ENCODE data around the gene IFTAP.

Gene IFTAP

DNA sequence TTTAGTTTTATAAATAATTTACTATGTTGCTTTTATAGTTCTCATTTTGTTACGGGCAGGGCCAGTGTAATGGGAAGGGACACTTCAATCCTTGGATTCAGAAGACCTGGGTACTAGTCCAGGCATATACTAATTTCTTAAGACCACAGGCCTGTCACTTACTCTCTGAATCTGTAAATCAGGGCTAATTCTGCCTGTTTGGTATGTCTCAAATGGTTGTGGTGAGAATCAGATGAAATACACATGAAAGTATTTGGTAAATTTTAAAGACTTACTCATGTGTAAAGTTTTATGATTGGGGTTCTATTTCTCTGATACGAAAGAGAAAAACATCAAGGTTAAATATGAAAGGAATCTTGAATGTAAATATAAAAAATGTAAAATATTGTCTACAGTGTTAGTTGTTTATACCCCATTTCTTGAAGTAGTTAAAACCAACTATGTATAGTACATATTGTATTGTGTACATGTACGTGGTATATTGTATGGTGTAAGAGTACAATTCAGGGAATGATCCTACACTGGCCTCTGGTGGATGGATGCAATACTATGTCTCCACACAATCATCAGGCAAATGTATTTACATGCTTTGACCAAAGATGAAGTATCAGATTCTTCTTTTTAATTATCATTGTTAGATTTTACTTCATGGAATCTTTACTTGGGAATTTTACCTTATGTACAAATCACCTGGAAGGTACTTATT is 28.3 kb downstream of the IFTAP start:
- H3K27ac ChIP-seq (ENCODE audit: low read length) = peak overlapping the region; percentile 96
- H2AFZ ChIP-seq (ENCODE audit: low read depth, low read length) = peak overlapping the region; percentile 20; the same call in 1 of the 2 replicates
- TF ChIP-seq CTCF (IDR thresholded peaks at IDR 0.05; ENCODE audit: borderline replicate concordance, extremely low read depth, low read length, poor library complexity, severe bottlenecking) (peak; percentile 96), EZH2 (IDR thresholded peaks at IDR 0.05; ENCODE audit: borderline replicate concordance, low read depth, low read length, severe bottlenecking) (no peak)
- no peaks in the 10 kb centered on the region for H3K36me3 ChIP-seq (ENCODE audit: insufficient read depth, low read length)
- no peaks in the 10 kb centered on the region for H3K27me3 ChIP-seq (ENCODE audit: insufficient read depth, low read length, poor library complexity)
- peak; percentile 78 for DNase-seq
- H3K4me2 ChIP-seq (ENCODE audit: insufficient read depth, low read length) = peak overlapping the region; percentile 62
- no peaks in the 10 kb centered on the region for H4K20me1 ChIP-seq (ENCODE audit: insufficient read depth, low read length)
- peak; percentile 78 for ATAC-seq (ENCODE audit: insufficient read depth, low read depth)
- H3K9me3 ChIP-seq (ENCODE audit: insufficient read depth, low read length, severe bottlenecking) = no peaks in the 10 kb centered on the region
- peak overlapping the region; percentile 59 for H3K9ac ChIP-seq (ENCODE audit: low read depth, low read length)
- 0 out of 4 replicates have a peak overlapping the region, but pooled peaks of 1 of the 2 experiments have one; percentile 21 for H3K4me3 ChIP-seq (ENCODE audit: low read depth in 1 of 2, low read length in 2 of 2)
- peaks cover 96% of the 10 kb centered on the region for H3K4me1 ChIP-seq (ENCODE audit: insufficient read depth, low read length)
- H3K79me2 ChIP-seq (ENCODE audit: insufficient read depth, low read length) = peaks cover 67% of the 10 kb centered on the region

DNA sequence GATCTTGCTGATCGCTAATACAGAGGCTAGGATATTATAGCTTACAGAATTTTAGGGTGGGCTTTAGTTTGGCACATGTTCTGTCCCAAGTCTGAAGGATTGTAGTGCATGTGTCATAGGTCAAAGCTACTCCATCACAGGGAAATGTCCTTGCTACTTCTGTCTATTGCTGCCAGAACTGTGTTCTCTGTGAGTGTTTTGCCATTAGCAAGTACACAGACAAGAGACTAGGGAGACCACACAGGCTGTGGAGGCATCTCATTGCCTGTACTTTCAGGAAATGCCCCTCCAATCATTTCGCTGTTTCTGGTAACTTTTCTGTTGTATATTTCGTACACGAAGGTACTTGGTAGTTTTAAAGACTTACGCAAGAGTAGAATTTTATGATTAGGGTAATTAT is 29.2 kb downstream of the IFTAP start:
- ATAC-seq (ENCODE audit: insufficient read depth, low read depth) = peak; percentile 31
- peak; percentile 50 for DNase-seq
- Histone ChIP-seq H3K4me3 (ENCODE audit: low read depth in 1 of 2, low read length in 2 of 2) (0 out of 4 replicates have a peak overlapping the region, but pooled peaks of 1 of the 2 experiments have one; percentile 16), H3K27ac (ENCODE audit: low read length) (peak overlapping the region; percentile 96), H3K27me3 (ENCODE audit: insufficient read depth, low read length, poor library complexity) (no peaks in the 10 kb centered on the region), H3K9me3 (ENCODE audit: insufficient read depth, low read length, severe bottlenecking) (no peaks in the 10 kb centered on the region), H3K4me2 (ENCODE audit: insufficient read depth, low read length) (peak overlapping the region; percentile 62), H3K36me3 (ENCODE audit: insufficient read depth, low read length) (no peaks in the 10 kb centered on the region), H4K20me1 (ENCODE audit: insufficient read depth, low read length) (no peaks in the 10 kb centered on the region), H3K79me2 (ENCODE audit: insufficient read depth, low read length) (peaks cover 58% of the 10 kb centered on the region), H3K4me1 (ENCODE audit: insufficient read depth, low read length) (peaks cover 96% of the 10 kb centered on the region), H2AFZ (ENCODE audit: low read depth, low read length) (peak overlapping the region; percentile 49), H3K9ac (ENCODE audit: low read depth, low read length) (peak overlapping the region; percentile 59)
- TF ChIP-seq EZH2 (IDR thresholded peaks at IDR 0.05; ENCODE audit: borderline replicate concordance, low read depth, low read length, severe bottlenecking) (no peak), CTCF (IDR thresholded peaks at IDR 0.05; ENCODE audit: borderline replicate concordance, extremely low read depth, low read length, poor library complexity, severe bottlenecking) (no peak)

- Histone ChIP-seq H3K4me3 (ENCODE audit: low read depth in 1 of 2, low read length in 2 of 2) (no peak overlapping the region), H2AFZ (ENCODE audit: low read depth, low read length) (no peak overlapping the region), H3K36me3 (ENCODE audit: insufficient read depth, low read length) (no peaks in the 10 kb centered on the region), H4K20me1 (ENCODE audit: insufficient read depth, low read length) (no peaks in the 10 kb centered on the region), H3K27me3 (ENCODE audit: insufficient read depth, low read length, poor library complexity) (no peaks in the 10 kb centered on the region), H3K9me3 (ENCODE audit: insufficient read depth, low read length, severe bottlenecking) (no peaks in the 10 kb centered on the region), H3K9ac (ENCODE audit: low read depth, low read length) (no peak overlapping the region), H3K27ac (ENCODE audit: low read length) (no peak overlapping the region), H3K79me2 (ENCODE audit: insufficient read depth, low read length) (peaks cover 29% of the 10 kb centered on the region), H3K4me1 (ENCODE audit: insufficient read depth, low read length) (peaks cover 91% of the 10 kb centered on the region), H3K4me2 (ENCODE audit: insufficient read depth, low read length) (no peak overlapping the region)
- TF ChIP-seq EZH2 (IDR thresholded peaks at IDR 0.05; ENCODE audit: borderline replicate concordance, low read depth, low read length, severe bottlenecking) (no peak), CTCF (IDR thresholded peaks at IDR 0.05; ENCODE audit: borderline replicate concordance, extremely low read depth, low read length, poor library complexity, severe bottlenecking) (no peak)
- ATAC-seq (ENCODE audit: insufficient read depth, low read depth) = no peak
- DNase-seq = no peak
Measured at GRCh38 chr11:36627006-36627405, 32.7 kb downstream of the IFTAP start.
